Activated CD4-positive, alpha-beta T cell treated with anti-CD3 and anti-CD28 coated beads for 4 hours (primary cell): ENCODE results near the gene DHX29.
A peak's percentile ranks its signal among the peaks of the same experiment; 100 is the strongest.
"Not testable (repeated sequence)": the region's sequence is repeated elsewhere in the genome, so short reads cannot be mapped to it uniquely, and the experiment has no call there.

Experiments used
- DNase-seq, 2 donors: peaks; one replicate each; pipeline ENCODE4 v3.0.0-alpha.2; 2020

DHX29 gene

GRCh38 chr5:55307383-55308253, at the start of gene DHX29, which contains the start of gene MTREX:
Gene DHX29 (minus strand): TSS chr5:55307694. CDS start chr5:55307573, 121 bp downstream.
Gene MTREX (plus strand): TSS chr5:55307989. CDS start chr5:55308014, 25 bp downstream.
- DNase-seq: peak; percentile 84 to 85

- no peak for DNase-seq
These were observed 49.4 kb upstream of the DHX29 start for GRCh38 chr5:55356896-55357295.

GRCh38 chr5:55350754-55351153, 43.3 kb upstream of the DHX29 start:
- no peak for DNase-seq

- DNase-seq: no peak
These were observed 40.3 kb upstream of the DHX29 start for GRCh38 chr5:55347786-55348185.

- DNase-seq: no peak
These were observed 37.8 kb upstream of the DHX29 start for GRCh38 chr5:55345327-55345726.

- peak; percentile 33 to 75 for DNase-seq
These were observed 37.0 kb upstream of the DHX29 start for GRCh38 chr5:55344392-55344992.

- no peak for DNase-seq
These were observed 36.1 kb upstream of the DHX29 start for GRCh38 chr5:55343609-55344008.

GRCh38 chr5:55343107-55343506, 35.6 kb upstream of the DHX29 start:
- DNase-seq: no peak

- DNase-seq: peak in 1 of 2 donors; percentile 11
These were observed 31.3 kb upstream of the DHX29 start for GRCh38 chr5:55338810-55339243.

- no peak for DNase-seq
These were observed 30.7 kb upstream of the DHX29 start for GRCh38 chr5:55338092-55338613.

GRCh38 chr5:55333811-55334210, 26.3 kb upstream of the DHX29 start:
- no peak for DNase-seq

- no peak for DNase-seq
These were observed 25.5 kb upstream of the DHX29 start for GRCh38 chr5:55333017-55333416.

GRCh38 chr5:55331321-55331720, 23.8 kb upstream of the DHX29 start:
- no peak for DNase-seq

GRCh38 chr5:55327281-55327680, 19.8 kb upstream of the DHX29 start:
- DNase-seq: no peak

- DNase-seq: no peak
These were observed 18.1 kb upstream of the DHX29 start for GRCh38 chr5:55325621-55326020.

GRCh38 chr5:55324815-55325418, 17.4 kb upstream of the DHX29 start:
- no peak for DNase-seq

- DNase-seq: no peak
These were observed 16.5 kb upstream of the DHX29 start for GRCh38 chr5:55324006-55324405.

GRCh38 chr5:55320571-55320970, 13.1 kb upstream of the DHX29 start:
- no peak for DNase-seq

- DNase-seq: no peak
These were observed 12.0 kb upstream of the DHX29 start for GRCh38 chr5:55319491-55319890.

GRCh38 chr5:55318237-55318636, 10.7 kb upstream of the DHX29 start:
- not testable (repeated sequence) for DNase-seq

- DNase-seq: no peak
These were observed 9.3 kb upstream of the DHX29 start for GRCh38 chr5:55316837-55317236.

- no peak for DNase-seq
These were observed 8.8 kb upstream of the DHX29 start for GRCh38 chr5:55316289-55316688.

GRCh38 chr5:55313870-55314617, 6.5 kb upstream of the DHX29 start:
- DNase-seq: no peak
